Neural cell (in vitro differentiated cells): ENCODE measurements around the gene PDHX. TPM values are rescaled to one million over a fixed set of nuclear protein-coding genes. Genes with fewer than 3 reads are reported as not detected.

Source experiments
- H2AFZ ChIP-seq: fragments of 200-600, 300-800 bp; sonication (generic), shearing (Covaris generic); 2 replicates; pipeline ENCODE4 v1.6.0; 2014; ENCODE audit warnings: low read depth, mild to moderate bottlenecking, antibody characterized with exemption, low read length, moderate library complexity
- H3F3A ChIP-seq: fragments of 200-600 bp; shearing (Covaris generic); 2 replicates; pipeline ENCODE4 v1.6.1; 2016; ENCODE audit warnings: mild to moderate bottlenecking, moderate library complexity, mixed read lengths, antibody characterized with exemption, low read length; ENCODE audit not compliant: insufficient read depth, poor library complexity, severe bottlenecking
- H3K27ac ChIP-seq: fragments of 200-600, 300-800 bp; sonication (generic), shearing (Covaris generic); 2 replicates; pipeline ENCODE4 v1.5.1; 2014; ENCODE audit warnings: mild to moderate bottlenecking, low read length, moderate library complexity
- H3K27me3 ChIP-seq: fragments of 300-800, 200-600 bp; sonication (generic), shearing (Covaris generic); 2 replicates; pipeline ENCODE4 v1.6.0; 2014; ENCODE audit warnings: mild to moderate bottlenecking, low read depth, low read length, moderate library complexity; ENCODE audit not compliant: insufficient read depth
- H3K36me3 ChIP-seq: fragments of 300-800, 200-600 bp; sonication (generic), shearing (Covaris generic); 2 replicates; pipeline ENCODE4 v1.5.1; 2014; ENCODE audit warnings: mild to moderate bottlenecking, antibody characterized with exemption, low read length, moderate library complexity; ENCODE audit not compliant: insufficient read depth
- H3K4me2 ChIP-seq: fragments of 300-800, 200-600 bp; sonication (generic), shearing (Covaris generic); 2 replicates; pipeline ENCODE4 v1.6.0; 2014; ENCODE audit warnings: mild to moderate bottlenecking, low read length
- H3K4me3 ChIP-seq: fragments of 300-800, 200-600 bp; sonication (generic), shearing (Covaris generic); 2 replicates; pipeline ENCODE4 v1.5.1; 2014; ENCODE audit warnings: mild to moderate bottlenecking, low read length, moderate library complexity
- H3K79me2 ChIP-seq: fragments of 200-600 bp; shearing (Covaris generic); replicated peaks from 2 replicates; pipeline ENCODE4 v1.6.0; 2014; ENCODE audit warnings: mild to moderate bottlenecking, low read length, moderate library complexity; ENCODE audit not compliant: insufficient read depth
- H3K9ac ChIP-seq: fragments of 300-800, 200-600 bp; sonication (generic), shearing (Covaris generic); 2 replicates; pipeline ENCODE4 v1.6.1; 2016; ENCODE audit warnings: mild to moderate bottlenecking, low read length, mixed read lengths
- H3K9me2 ChIP-seq: fragments of 200-600 bp; shearing (Covaris generic); 2 replicates; pipeline ENCODE4 v1.6.1; 2016; ENCODE audit warnings: mild to moderate bottlenecking, low read length, mixed read lengths; ENCODE audit not compliant: insufficient read depth
- H3K9me3 ChIP-seq: fragments of 200-600, 300-800 bp; sonication (generic), shearing (Covaris generic); 2 replicates; pipeline ENCODE4 v1.6.1; 2016; ENCODE audit warnings: mild to moderate bottlenecking, mixed run types, low read length, moderate library complexity, mixed read lengths
- H4K20me1 ChIP-seq: fragments of 200-600 bp; shearing (Covaris generic); 2 replicates; pipeline ENCODE4 v1.6.1; 2016; ENCODE audit warnings: mild to moderate bottlenecking, mixed run types; ENCODE audit not compliant: insufficient read depth
- CTCF ChIP-seq: fragments of 450-650 bp; IDR thresholded peaks from 2 replicates; pipeline ENCODE4 v1.5.1; 2014; ENCODE audit warnings: antibody characterized with exemption, mild to moderate bottlenecking, moderate library complexity; ENCODE audit not compliant: poor library complexity, severe bottlenecking
- EP300 ChIP-seq: fragments of 450-650 bp; conservative IDR thresholded peaks from 2 replicates; pipeline ENCODE4 v1.6.1; 2014; ENCODE audit warnings: antibody characterized with exemption, mild to moderate bottlenecking, moderate library complexity; ENCODE audit not compliant: poor library complexity, severe bottlenecking
- EZH2 ChIP-seq: fragments of 200-600, 300-800 bp; shearing (Covaris generic), sonication (generic); IDR thresholded peaks from 2 replicates; pipeline ENCODE4 v1.6.1; 2014; ENCODE audit warnings: antibody characterized with exemption, low read length, borderline replicate concordance, mild to moderate bottlenecking; ENCODE audit not compliant: insufficient read depth, poor library complexity, severe bottlenecking
- MXI1 ChIP-seq: fragments of 450-650 bp; conservative IDR thresholded peaks from 2 replicates; pipeline ENCODE4 v1.6.1; 2014; ENCODE audit warnings: antibody characterized with exemption, mild to moderate bottlenecking; ENCODE audit not compliant: poor library complexity, severe bottlenecking
- TAF1 ChIP-seq: IDR thresholded peaks from 2 replicates; pipeline ENCODE4 v1.6.1; 2012; ENCODE audit warnings: low read depth
- polyA plus RNA-seq: library from polyadenylated mRNA; depleted of rRNA; stranded (reverse); fragments of >200 nt; gene quantifications from 2 replicates; pipeline ENCODE4 v1.2.3, GENCODE V29; 2014

The PDHX gene
- polyA plus RNA-seq, 1 donor from 2014 or later, result 59.8 TPM

GRCh38 chr11:34928268-34928959 is 12.0 kb downstream of the PDHX start:
- H3K79me2 ChIP-seq, result peaks cover 38% of the 10 kb centered on the region
- no peak overlapping the region for H2AFZ ChIP-seq
- H3K27me3 ChIP-seq, result no peaks in the 10 kb centered on the region
- no peaks in the 10 kb centered on the region for H3K9me3 ChIP-seq
- H3F3A ChIP-seq, result no peaks in the 10 kb centered on the region
- no peak for TF ChIP-seq TAF1
- TF ChIP-seq MXI1, result no peak
- TF ChIP-seq EZH2, result no peak
- TF ChIP-seq CTCF, result no peak
- no peak for TF ChIP-seq EP300
- H3K4me2 ChIP-seq, result no peak overlapping the region
- H4K20me1 ChIP-seq, result no peaks in the 10 kb centered on the region
- no peak overlapping the region for H3K9ac ChIP-seq
- no peaks in the 10 kb centered on the region for H3K9me2 ChIP-seq
- H3K36me3 ChIP-seq, result peaks cover 7% of the 10 kb centered on the region
- no peak overlapping the region for H3K4me3 ChIP-seq
- H3K27ac ChIP-seq, result no peak overlapping the region

GRCh38 chr11:34928960-34929680 is 12.7 kb downstream of the PDHX start:
- no peaks in the 10 kb centered on the region for H3K9me3 ChIP-seq
- H3K36me3 ChIP-seq, result peaks cover 7% of the 10 kb centered on the region
- H3K27ac ChIP-seq, result no peak overlapping the region
- H3K9me2 ChIP-seq, result no peaks in the 10 kb centered on the region
- no peaks in the 10 kb centered on the region for H3K27me3 ChIP-seq
- H3F3A ChIP-seq, result no peaks in the 10 kb centered on the region
- no peak for TF ChIP-seq CTCF
- no peak overlapping the region for H2AFZ ChIP-seq
- no peaks in the 10 kb centered on the region for H4K20me1 ChIP-seq
- H3K9ac ChIP-seq, result no peak overlapping the region
- H3K4me3 ChIP-seq, result no peak overlapping the region
- H3K79me2 ChIP-seq, result peaks cover 32% of the 10 kb centered on the region
- H3K4me2 ChIP-seq, result no peak overlapping the region
